GM12874 (cell line): ENCODE results near the gene N4BP2L1.

Source experiments
- CTCF ChIP-seq: IDR thresholded peaks from 2 replicates; pipeline ENCODE4 v1.5.1; 2011; ENCODE audit warnings: low read depth, mild to moderate bottlenecking, control low read depth, low read length, moderate library complexity; ENCODE audit not compliant: insufficient read depth

Gene N4BP2L1

GRCh38 chr13:32431361-32431760 lies 3.4 kb upstream of the N4BP2L1 start:
- TF ChIP-seq CTCF, result no peak

DNA sequence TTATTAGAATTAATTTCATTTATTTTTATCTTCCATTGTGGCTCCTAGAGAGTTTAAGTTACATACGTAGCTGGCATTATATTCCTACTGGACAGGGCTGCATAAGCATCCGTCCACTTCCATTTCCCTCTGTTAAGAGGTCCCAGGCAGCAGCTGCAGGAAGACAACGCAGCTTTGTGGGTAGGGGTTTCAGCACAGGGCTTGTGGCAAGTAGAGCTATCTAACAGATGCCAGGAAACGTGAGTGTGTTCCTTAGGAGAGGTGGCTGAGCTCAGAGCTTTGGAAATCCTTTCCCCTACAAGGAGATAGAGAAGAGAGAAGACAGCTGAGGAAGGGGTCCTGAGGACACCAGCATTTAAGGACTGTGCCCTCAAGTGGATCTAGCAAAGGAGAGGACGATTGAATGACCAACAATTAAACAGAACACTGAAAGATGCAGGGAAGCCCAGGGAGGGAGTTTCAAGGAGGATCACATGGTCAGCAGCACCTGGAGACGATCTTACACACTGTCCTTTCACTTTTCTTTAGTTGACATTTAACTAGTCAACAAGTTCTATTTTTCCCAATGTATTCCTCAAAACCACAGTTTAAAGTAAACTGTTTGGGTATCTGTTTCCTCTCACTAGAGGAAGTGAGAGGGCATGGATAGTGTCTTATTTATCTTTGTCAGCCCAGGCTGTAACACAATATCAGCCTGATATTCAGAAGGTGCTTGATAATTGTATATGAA lies 2.3 kb upstream of the N4BP2L1 start:
- TF ChIP-seq CTCF, result no peak

GRCh38 chr13:32429433-32429909 lies 1.5 kb upstream of the N4BP2L1 start:
- no peak for TF ChIP-seq CTCF

GRCh38 chr13:32428581-32429432 lies 877 bp upstream of the N4BP2L1 start:
- no peak for TF ChIP-seq CTCF

- no peak for TF ChIP-seq CTCF
Observed at GRCh38 chr13:32426990-32427851, 709 bp downstream of the N4BP2L1 start.

GRCh38 chr13:32426191-32426989 lies 1.5 kb downstream of the N4BP2L1 start:
- no peak for TF ChIP-seq CTCF
